ENCODE results near the gene UPK1A. TPM values are rescaled to one million over a fixed set of nuclear protein-coding genes. Genes with fewer than 3 reads are reported as not detected.

Gene UPK1A
- total RNA-seq, 3 donors from 2014 or later: not detected

DNA sequence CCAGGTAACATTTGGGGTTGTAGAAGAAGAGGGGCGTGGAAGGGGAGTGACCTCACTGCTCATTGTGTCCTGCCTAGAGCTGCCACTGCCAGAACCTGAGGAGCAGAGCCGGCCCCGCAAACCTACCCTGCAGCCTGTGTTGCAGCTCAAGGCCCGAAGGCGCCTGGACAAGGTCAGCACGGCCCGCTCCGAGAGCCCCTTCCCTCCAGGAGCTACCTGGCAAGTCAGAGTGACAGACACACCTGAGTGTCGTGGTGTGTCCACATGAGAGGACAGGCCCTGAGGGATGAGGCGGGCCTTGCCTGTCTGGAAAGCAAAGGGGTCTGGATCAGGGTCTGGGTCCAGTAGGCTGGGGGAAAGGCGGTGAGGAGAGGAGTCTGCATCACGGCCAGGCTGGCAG is 58.2 kb downstream of the UPK1A start:
- intact Hi-C loops (cut with DNase I; ENCODE audit: low total_unique reads): no loop called here
- H3K27me3 ChIP-seq: no peaks in the 10 kb centered on the region
- TF ChIP-seq POLR2A (IDR thresholded peaks at IDR 0.05) (no peak), POLR2AphosphoS5 (IDR thresholded peaks at IDR 0.05) (no peak), CTCF (IDR thresholded peaks at IDR 0.05) (no peak)
- H3K9me3 ChIP-seq: no peaks in the 10 kb centered on the region
- H3K4me3 ChIP-seq: no peak overlapping the region
- H3K36me3 ChIP-seq: peaks cover 22% of the 10 kb centered on the region
- no peak overlapping the region for H3K27ac ChIP-seq
- H3K4me1 ChIP-seq: peaks cover 1% of the 10 kb centered on the region in 2 donors
- DNase-seq (ENCODE audit: low spot score in 2 of 2): no peak

DNA sequence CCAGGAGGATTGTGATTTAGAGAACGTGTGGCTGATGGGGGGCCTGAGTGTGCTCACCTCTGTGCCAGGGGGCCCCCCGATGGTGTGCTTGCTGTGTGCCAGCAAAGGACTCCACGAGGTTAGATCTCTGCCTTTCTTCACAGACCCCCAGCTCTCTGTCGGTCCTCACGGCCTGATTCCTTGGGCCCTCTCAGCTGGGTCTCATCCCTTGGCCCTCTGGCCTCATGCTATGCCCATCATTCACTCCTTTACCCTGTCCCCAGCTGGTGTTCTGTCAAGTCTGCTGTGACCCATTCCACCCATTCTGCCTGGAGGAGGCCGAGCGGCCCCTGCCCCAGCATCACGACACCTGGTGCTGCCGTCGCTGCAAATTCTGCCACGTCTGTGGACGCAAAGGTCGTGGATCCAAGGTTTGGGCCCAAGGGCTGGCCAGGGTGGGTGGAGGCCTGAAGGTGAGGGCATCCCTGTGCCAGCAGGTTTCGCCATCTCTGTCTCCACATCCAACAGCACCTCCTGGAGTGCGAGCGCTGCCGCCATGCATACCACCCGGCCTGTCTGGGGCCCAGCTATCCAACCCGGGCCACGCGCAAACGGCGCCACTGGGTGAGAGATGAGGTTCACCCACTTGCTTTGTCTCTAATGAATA is 59.0 kb downstream of the UPK1A start:
- Histone ChIP-seq H3K27me3 (no peaks in the 10 kb centered on the region), H3K27ac (no peak overlapping the region), H3K4me1 (no peaks in the 10 kb centered on the region), H3K4me3 (no peak overlapping the region), H3K9me3 (no peaks in the 10 kb centered on the region), H3K36me3 (peaks cover 22% of the 10 kb centered on the region)
- intact Hi-C loops (cut with DNase I; ENCODE audit: low total_unique reads): no loop called here
- no peak for DNase-seq (ENCODE audit: low spot score in 2 of 2)
- TF ChIP-seq CTCF (IDR thresholded peaks at IDR 0.05) (no peak), POLR2AphosphoS5 (IDR thresholded peaks at IDR 0.05) (no peak), POLR2A (IDR thresholded peaks at IDR 0.05) (no peak)

- no peaks in the 10 kb centered on the region for H3K27me3 ChIP-seq
- TF ChIP-seq CTCF (IDR thresholded peaks at IDR 0.05): no peak
- TF ChIP-seq POLR2A (IDR thresholded peaks at IDR 0.05): no peak
- TF ChIP-seq POLR2AphosphoS5 (IDR thresholded peaks at IDR 0.05): no peak
- H3K4me3 ChIP-seq: no peak overlapping the region
- no peaks in the 10 kb centered on the region for H3K9me3 ChIP-seq
- no peaks in the 10 kb centered on the region for H3K4me1 ChIP-seq
- no peak for DNase-seq (ENCODE audit: low spot score in 2 of 2)
- peaks cover 22% of the 10 kb centered on the region for H3K36me3 ChIP-seq
- no peak overlapping the region for H3K27ac ChIP-seq
- intact Hi-C loops (cut with DNase I; ENCODE audit: low total_unique reads): no loop called here
These were observed 61.0 kb downstream of the UPK1A start for GRCh38 chr19:35727053-35727955.

Other genes with a start within 250 kb of the UPK1A start
- under 1 TPM in 1 of 3 donors, not detected in 2; 0.15 TPM for gene FFAR2, start 218.3 kb upstream of the UPK1A start, total RNA-seq
- gene KRTDAP, start 176.1 kb upstream of the UPK1A start, total RNA-seq: not detected
- 100 to 1,000 TPM in 1 of 3 donors, 10 to 100 TPM in 1, under 1 TPM in 1; 0.96 to 135 (median 61.0) TPM for gene DMKN, start 152.9 kb upstream of the UPK1A start, total RNA-seq
- not detected for gene SBSN, start 138.2 kb upstream of the UPK1A start, total RNA-seq
- not detected for gene GAPDHS, start 133.1 kb upstream of the UPK1A start, total RNA-seq
- gene TMEM147, start 120.9 kb upstream of the UPK1A start, total RNA-seq: 10 to 100 TPM; 67.4 to 91.8 (median 91.8) TPM
- gene ATP4A, start 102.9 kb upstream of the UPK1A start, total RNA-seq: not detected
- gene PMIS2, start 80.3 kb upstream of the UPK1A start, total RNA-seq: not detected
- 10 to 100 TPM in 1 of 3 donors, 1 to 10 TPM in 2; 5.9 to 13.0 (median 9.5) TPM for gene HAUS5, start 53.8 kb upstream of the UPK1A start, total RNA-seq
- gene RBM42, start 37.5 kb upstream of the UPK1A start, total RNA-seq: 10 to 100 TPM; 44.6 to 51.4 (median 44.6) TPM
- under 1 TPM in 1 of 3 donors, not detected in 2; 0.59 TPM for gene ETV2, start 24.8 kb upstream of the UPK1A start, total RNA-seq
- gene COX6B1, start 18.2 kb upstream of the UPK1A start, total RNA-seq: 100 to 1,000 TPM; 320 to 418 (median 391) TPM
- gene ZBTB32, start 38.0 kb downstream of the UPK1A start, total RNA-seq: under 1 TPM in 1 of 3 donors, not detected in 2; 0.33 TPM
- gene KMT2B, start 51.5 kb downstream of the UPK1A start, total RNA-seq: 10 to 100 TPM; 14.2 to 16.2 (median 16.1) TPM
- 10 to 100 TPM in 2 of 3 donors, 1 to 10 TPM in 1; 8.8 to 16.1 (median 14.1) TPM for gene IGFLR1, start 75.9 kb downstream of the UPK1A start, total RNA-seq
- gene U2AF1L4, start 78.9 kb downstream of the UPK1A start, total RNA-seq: 10 to 100 TPM; 15.7 to 37.5 (median 19.5) TPM
- 10 to 100 TPM; 37.4 to 54.1 (median 54.0) TPM for gene PSENEN, start 79.1 kb downstream of the UPK1A start, total RNA-seq
- 10 to 100 TPM; 12.8 to 15.4 (median 14.2) TPM for gene LIN37, start 82.1 kb downstream of the UPK1A start, total RNA-seq
- gene HSPB6, start 90.5 kb downstream of the UPK1A start, total RNA-seq: 100 to 1,000 TPM in 1 of 3 donors, 10 to 100 TPM in 2; 31.0 to 144 (median 81.9) TPM
- 1 to 10 TPM; 5.7 to 6.4 (median 6.2) TPM for gene PROSER3, start 91.7 kb downstream of the UPK1A start, total RNA-seq
- gene ARHGAP33, start 109.0 kb downstream of the UPK1A start, total RNA-seq: 10 to 100 TPM in 2 of 3 donors, 1 to 10 TPM in 1; 5.1 to 17.7 (median 12.8) TPM
- not detected for gene PRODH2, start 146.3 kb downstream of the UPK1A start, total RNA-seq
- gene NPHS1, start 186.0 kb downstream of the UPK1A start, total RNA-seq: under 1 TPM in 1 of 3 donors, not detected in 2; 0.15 TPM
- gene KIRREL2, start 190.4 kb downstream of the UPK1A start, total RNA-seq: under 1 TPM in 2 of 3 donors, not detected in 1; 0.15 to 0.66 TPM
- 1 to 10 TPM; 2.6 to 4.2 (median 3.3) TPM for gene APLP1, start 202.1 kb downstream of the UPK1A start, total RNA-seq
- 10 to 100 TPM in 1 of 3 donors, 1 to 10 TPM in 2; 4.3 to 15.2 (median 7.9) TPM for gene NFKBID, start 234.0 kb downstream of the UPK1A start, total RNA-seq
- 1 to 10 TPM; 3.3 to 7.2 (median 3.5) TPM for gene HCST, start 236.0 kb downstream of the UPK1A start, total RNA-seq
- 100 to 1,000 TPM in 2 of 3 donors, 10 to 100 TPM in 1; 56.4 to 239 (median 112) TPM for gene TYROBP, start 241.8 kb downstream of the UPK1A start, total RNA-seq

All from breast epithelium (tissue), 4 donors.